Panc1 (cell line): ENCODE results near the gene SIRT5. TPM values are rescaled to one million over a fixed set of nuclear protein-coding genes. Genes with fewer than 3 reads are reported as not detected.

Experiments
- ATAC-seq: fragments of 200-7000 bp; cut with Tn5 transposase; 2 replicates; pipeline ENCODE4 v1.9.1; 2020; ENCODE audit warnings: mild to moderate bottlenecking, moderate library complexity
- BruUV-seq: library from RNA; stranded (reverse); fragments of 400-500 nt; replicated peaks from 2 replicates; lab custom pipeline; 2021; lab: Mats Ljungman, UMichigan
- CTCF ChIA-PET: fragments of 300-600 bp; sonication (Branson Sonifier 250); formaldehyde crosslinking; loops from one replicate; lab custom pipeline; 2022; ENCODE audit warnings: antibody characterized with exemption; lab: Charles Lee
- POLR2A ChIA-PET: fragments of 300-600 bp; sonication (Branson Sonifier 250); formaldehyde crosslinking; loops from one replicate; lab custom pipeline; 2022; ENCODE audit warnings: antibody characterized with exemption; lab: Charles Lee
- DNase-seq: peaks from one replicate; pipeline ENCODE4 v3.0.0-alpha.2; 2010; ENCODE audit warnings: low read depth, low spot score
- H3K27ac ChIP-seq: 2 replicates; pipeline ENCODE4 v1.5.1; 2011; ENCODE audit warnings: mild to moderate bottlenecking, low read length, inconsistent platforms
- H3K27me3 ChIP-seq: fragments of 200-500 bp; sonication (Bioruptor generic); 2 replicates; pipeline ENCODE4 v1.6.0; 2014; ENCODE audit warnings: low read length, inconsistent platforms; ENCODE audit not compliant: control insufficient read depth, insufficient read depth
- H3K36me3 ChIP-seq: fragments of 200-500 bp; sonication (Bioruptor generic); 2 replicates; pipeline ENCODE4 v1.5.1; 2014; ENCODE audit warnings: inconsistent platforms, mild to moderate bottlenecking, low read length, moderate library complexity; ENCODE audit not compliant: control insufficient read depth, insufficient read depth
- H3K4me1 ChIP-seq: 2 replicates; pipeline ENCODE4 v1.5.1; 2011; ENCODE audit warnings: inconsistent platforms, mild to moderate bottlenecking, low read length, moderate library complexity; ENCODE audit not compliant: control insufficient read depth, insufficient read depth
- H3K4me3 ChIP-seq, 2 experiments: 2 replicates each; pipeline ENCODE4 v1.5.1; 2011 to 2012; ENCODE audit warnings: low read depth in 2 of 2, low read length in 2 of 2, mild to moderate bottlenecking in 2 of 2, inconsistent platforms in 1 of 2, moderate library complexity in 1 of 2
- H3K9me3 ChIP-seq: fragments of 200-500 bp; sonication (Bioruptor generic); 2 replicates; pipeline ENCODE4 v1.5.1; 2014; ENCODE audit warnings: low read depth, mild to moderate bottlenecking, inconsistent platforms, low read length, moderate library complexity; ENCODE audit not compliant: control insufficient read depth, insufficient read depth
- CTCF ChIP-seq: fragments of 450-650 bp; IDR thresholded peaks from 2 replicates; pipeline ENCODE4 v1.5.1; 2017; ENCODE audit warnings: mild to moderate bottlenecking
- POLR2AphosphoS5 ChIP-seq: IDR thresholded peaks from 2 replicates; pipeline ENCODE4 v1.6.1; 2012; ENCODE audit warnings: mild to moderate bottlenecking, low read depth, low read length, moderate library complexity
- REST ChIP-seq, 2 experiments: IDR thresholded peaks; 2 replicates each; pipeline ENCODE4 v1.6.1; 2011 to 2012; ENCODE audit warnings: low read depth in 2 of 2, control low read depth in 1 of 2, low read length in 1 of 2, mild to moderate bottlenecking in 1 of 2, moderate library complexity in 1 of 2; ENCODE audit not compliant: insufficient read depth in 1 of 2
- SIN3A ChIP-seq: IDR thresholded peaks from 2 replicates; pipeline ENCODE4 v1.6.1; 2012; ENCODE audit warnings: low read depth, mild to moderate bottlenecking, low read length, moderate library complexity, borderline replicate concordance; ENCODE audit not compliant: insufficient read depth
- TCF7L2 ChIP-seq: IDR thresholded peaks from 2 replicates; pipeline ENCODE4 v1.6.1; 2011; ENCODE audit warnings: mild to moderate bottlenecking, low read depth, low read length, inconsistent platforms
- in situ Hi-C: cut with HindIII; loops from 2 replicates; pipeline ENCODE4 v1.10.0; 2016; ENCODE audit warnings: low sequenced_read_pairs, low pct_unique_long_range_greater_than_20kb
- intact Hi-C: fragments of 100-400 bp; cut with micrococcal nuclease; formaldehyde crosslinking; loops from one replicate; pipeline ENCODE4 v1.10.0; 2022; ENCODE audit not compliant: unreplicated experiment
- total RNA-seq: library from RNA; stranded (reverse); gene quantifications from one replicate; pipeline ENCODE4 v1.2.1, GENCODE V29; 2021; ENCODE audit not compliant: unreplicated experiment

The SIRT5 gene
- total RNA-seq, 1 experiment from 2014 or later, result 11.0 TPM

GRCh38 chr6:13638014-13638413 lies 63.6 kb downstream of the SIRT5 start:
- H3K4me3 ChIP-seq, result no peak overlapping the region
- ChIA-PET CTCF (no interaction called here), POLR2A (no interaction called here)
- ATAC-seq (no peak), DNase-seq (no peak)
- no peak overlapping the region for H3K27ac ChIP-seq
- no TSS peak for BruUV-seq
- no peaks in the 10 kb centered on the region for H3K9me3 ChIP-seq
- TF ChIP-seq TCF7L2, result no peak
- TF ChIP-seq POLR2AphosphoS5, result no peak
- in situ Hi-C loops (no loop called here), intact Hi-C loops (no loop called here)
- H3K27me3 ChIP-seq, result no peaks in the 10 kb centered on the region
- no peaks in the 10 kb centered on the region for H3K4me1 ChIP-seq
- H3K36me3 ChIP-seq, result peaks cover 24% of the 10 kb centered on the region; the same call in 1 of the 2 replicates

- ATAC-seq (no peak), DNase-seq (no peak)
- intact Hi-C loops, result no loop called here
- BruUV-seq, result no TSS peak
- Histone ChIP-seq H3K4me1 (no peaks in the 10 kb centered on the region), H3K9me3 (no peaks in the 10 kb centered on the region), H3K4me3 (no peak overlapping the region), H3K27ac (no peak overlapping the region), H3K36me3 (peaks cover 26% of the 10 kb centered on the region; the same call in 1 of the 2 replicates), H3K27me3 (no peaks in the 10 kb centered on the region)
- no peak for TF ChIP-seq POLR2AphosphoS5
- no peak for TF ChIP-seq TCF7L2
- TF ChIP-seq SIN3A, result no peak
- no peak for TF ChIP-seq REST (IDR thresholded peaks at IDR 0.05; ENCODE audit: insufficient read depth in 1 of 2, low read depth in 2 of 2, low read length in 1 of 2)
- TF ChIP-seq CTCF, result no peak
- POLR2A ChIA-PET, result no interaction called here
- in situ Hi-C loops, result no loop called here
- CTCF ChIA-PET, result no interaction called here
Observed at GRCh38 chr6:13638626-13639025, 64.2 kb downstream of the SIRT5 start.

- no peak for DNase-seq
- no peaks in the 10 kb centered on the region for H3K9me3 ChIP-seq
- ChIA-PET CTCF (no interaction called here), POLR2A (no interaction called here)
- TF ChIP-seq REST (IDR thresholded peaks at IDR 0.05; ENCODE audit: insufficient read depth in 1 of 2, low read depth in 2 of 2, low read length in 1 of 2) (no peak), TCF7L2 (no peak), SIN3A (no peak), POLR2AphosphoS5 (no peak), CTCF (no peak)
- no TSS peak for BruUV-seq
- H3K27me3 ChIP-seq, result no peaks in the 10 kb centered on the region
- intact Hi-C loops (no loop called here), in situ Hi-C loops (no loop called here)
- no peak overlapping the region for H3K4me3 ChIP-seq
- ATAC-seq, result no peak
- H3K36me3 ChIP-seq, result peaks cover 26% of the 10 kb centered on the region; the same call in 1 of the 2 replicates
- H3K4me1 ChIP-seq, result no peaks in the 10 kb centered on the region
- no peak overlapping the region for H3K27ac ChIP-seq
Observed at GRCh38 chr6:13641315-13641714, 66.9 kb downstream of the SIRT5 start.
